H1 (cell line): ENCODE results near the gene SKAP1. TPM values are rescaled to one million over a fixed set of nuclear protein-coding genes. Genes with fewer than 3 reads are reported as not detected.

Experiments
- CREB1 ChIP-seq: IDR thresholded peaks from 2 replicates; pipeline ENCODE4 v1.6.1; 2012; ENCODE audit warnings: inconsistent platforms
- EP300 ChIP-seq, 2 experiments: IDR thresholded peaks; 1 replicate in 1 of 2; 2 replicates in 1 of 2; pipeline ENCODE4 v1.6.1; 2011 to 2012; ENCODE audit warnings: low read depth in 2 of 2, low read length in 2 of 2, mild to moderate bottlenecking in 2 of 2, borderline replicate concordance in 1 of 2, inconsistent platforms in 1 of 2, moderate library complexity in 1 of 2
- HDAC2 ChIP-seq, 2 experiments: fragments of 300-600 bp in 1 of 2; sonication (generic) in 1 of 2; IDR thresholded peaks; 2 replicates each; pipeline ENCODE4 v1.6.1; 2011 to 2012; ENCODE audit warnings: low read depth in 2 of 2, low read length in 2 of 2, mild to moderate bottlenecking in 2 of 2, moderate library complexity in 2 of 2, borderline replicate concordance in 1 of 2, inconsistent platforms in 1 of 2
- JUN ChIP-seq: IDR thresholded peaks from 2 replicates; pipeline ENCODE4 v1.6.1; 2011; ENCODE audit warnings: low read depth, mild to moderate bottlenecking, improper control_type of control experiment, low read length
- NRF1 ChIP-seq: IDR thresholded peaks from 2 replicates; pipeline ENCODE4 v1.6.1; 2011; ENCODE audit warnings: mild to moderate bottlenecking, low read depth, low read length, improper control_type of control experiment
- SP2 ChIP-seq: IDR thresholded peaks from 2 replicates; pipeline ENCODE4 v1.6.1; 2012; ENCODE audit warnings: mild to moderate bottlenecking, low read length, inconsistent platforms
- SUZ12 ChIP-seq: fragments of 200-600 bp; sonication (generic); IDR thresholded peaks from 2 replicates; pipeline ENCODE4 v1.6.1; 2012; ENCODE audit warnings: mild to moderate bottlenecking, inconsistent platforms, low read length, moderate library complexity, mixed read lengths
- TAF1 ChIP-seq: IDR thresholded peaks from 2 replicates; pipeline ENCODE4 v1.6.1; 2011; ENCODE audit warnings: mild to moderate bottlenecking, low read depth, low read length
- polyA plus RNA-seq, 7 experiments: library from polyadenylated mRNA; depleted of rRNA in 3 of 7; stranded (reverse) in 5 of 7; unstranded in 2 of 7; fragments of >200 nt in 5 of 7; fragments of 200-250 nt in 2 of 7; gene quantifications; 1 replicate in 5 of 7; 2 replicates in 1 of 7; 4 replicates in 1 of 7; pipeline versions ENCODE4 v1.2.1 to v1.2.3, GENCODE V29; 2011 to 2013; ENCODE audit warnings: missing spikeins in 2 of 7, mixed read lengths in 2 of 7
- total RNA-seq: library from RNA; stranded (reverse); fragmentation: NEBNext Ultra II Directional; extraction: Animal tissue kit (Norgen Biotek cat#: 25700); gene quantifications from 2 replicates; pipeline ENCODE4 v1.2.1, GENCODE V29; 2021

SKAP1 gene
- total and polyA plus RNA-seq, 2 of the 8 experiments (the other 6 are each of a cell fraction or from before 2014, with no cell fraction given), result not detected

- no peak for TF ChIP-seq JUN
- TF ChIP-seq SP2, result no peak
- no peak for TF ChIP-seq SUZ12
- no peak for TF ChIP-seq NRF1
- TF ChIP-seq EP300 (IDR thresholded peaks at IDR 0.05; ENCODE audit: borderline replicate concordance in 1 of 2, low read depth in 2 of 2, low read length in 2 of 2), result no peak
- no peak for TF ChIP-seq HDAC2 (IDR thresholded peaks at IDR 0.05; ENCODE audit: borderline replicate concordance in 1 of 2, low read depth in 2 of 2, low read length in 2 of 2)
- no peak for TF ChIP-seq CREB1
- no peak for TF ChIP-seq TAF1
- TF ChIP-seq, all 59 proteins: peak for 0
Observed at GRCh38 chr17:48375356-48375755, 54.7 kb downstream of the SKAP1 start (continued).
